ENCODE measurements around the gene EYA2.

EYA2 gene

GRCh38 chr20:47032933-47033578 is 138.4 kb downstream of the EYA2 start:
- no peak for DNase-seq (ENCODE audit: low read depth in 2 of 2, low spot score in 1 of 2)

DNA sequence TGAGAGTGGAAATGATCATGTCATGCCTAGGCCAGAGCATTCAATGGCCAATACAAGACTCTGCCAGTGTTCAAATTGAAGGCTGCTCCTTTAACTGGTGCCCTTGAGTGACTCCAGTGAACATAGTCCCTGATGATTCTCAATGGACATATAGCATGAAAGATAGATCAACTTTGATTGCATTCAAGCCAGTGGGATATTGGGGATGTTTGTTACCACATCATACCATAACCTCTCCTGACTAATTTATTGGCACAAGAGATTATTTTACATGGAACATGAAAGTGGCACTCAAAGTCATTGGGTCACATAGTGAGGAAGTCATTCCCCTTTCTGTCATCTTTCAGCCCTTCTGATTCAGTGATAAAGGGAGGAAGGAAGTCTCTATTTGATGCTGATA is 139.0 kb downstream of the EYA2 start:
- DNase-seq (ENCODE audit: low read depth in 2 of 2, low spot score in 1 of 2): no peak

- DNase-seq (ENCODE audit: low read depth in 2 of 2, low spot score in 1 of 2): no peak
Observed at GRCh38 chr20:47035026-47035590, 140.5 kb downstream of the EYA2 start.

DNA sequence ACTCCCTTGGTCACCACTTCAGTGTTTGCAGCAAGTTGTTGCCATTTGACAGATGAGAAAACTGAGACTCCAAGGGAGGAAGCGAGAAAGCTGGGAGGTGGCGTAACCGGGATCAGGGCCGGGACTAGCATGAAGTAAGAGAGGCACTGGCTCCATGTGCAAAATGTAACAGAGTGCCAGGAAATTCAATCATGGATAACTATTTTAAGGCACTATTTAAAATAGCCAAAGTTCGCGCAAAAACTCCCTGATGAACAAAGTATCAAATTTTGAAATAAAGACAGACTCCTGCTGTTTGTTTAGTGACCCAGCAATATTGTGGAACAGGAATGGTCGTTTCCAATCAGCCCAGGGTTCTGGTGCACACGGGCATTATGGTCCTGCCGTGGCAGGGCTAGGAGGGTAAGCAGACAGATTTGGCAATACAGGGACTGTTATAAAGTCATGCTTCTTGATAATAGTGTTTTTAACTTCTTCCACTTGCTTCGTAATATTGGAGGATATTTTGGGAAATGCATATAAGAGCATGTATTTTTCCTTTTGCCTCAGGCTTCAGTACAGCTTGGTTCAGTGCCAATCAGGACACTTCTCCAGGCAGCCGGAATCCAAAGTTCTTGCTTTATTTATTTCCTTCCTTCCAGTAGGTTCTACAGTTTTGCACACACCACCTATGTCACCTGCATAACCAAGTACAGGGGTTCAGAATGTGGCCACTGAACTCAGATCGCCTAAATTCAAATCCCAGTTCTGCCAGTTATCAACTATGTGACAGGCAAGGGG is 141.6 kb downstream of the EYA2 start:
- DNase-seq (ENCODE audit: low read depth in 2 of 2, low spot score in 1 of 2): no peak

DNA sequence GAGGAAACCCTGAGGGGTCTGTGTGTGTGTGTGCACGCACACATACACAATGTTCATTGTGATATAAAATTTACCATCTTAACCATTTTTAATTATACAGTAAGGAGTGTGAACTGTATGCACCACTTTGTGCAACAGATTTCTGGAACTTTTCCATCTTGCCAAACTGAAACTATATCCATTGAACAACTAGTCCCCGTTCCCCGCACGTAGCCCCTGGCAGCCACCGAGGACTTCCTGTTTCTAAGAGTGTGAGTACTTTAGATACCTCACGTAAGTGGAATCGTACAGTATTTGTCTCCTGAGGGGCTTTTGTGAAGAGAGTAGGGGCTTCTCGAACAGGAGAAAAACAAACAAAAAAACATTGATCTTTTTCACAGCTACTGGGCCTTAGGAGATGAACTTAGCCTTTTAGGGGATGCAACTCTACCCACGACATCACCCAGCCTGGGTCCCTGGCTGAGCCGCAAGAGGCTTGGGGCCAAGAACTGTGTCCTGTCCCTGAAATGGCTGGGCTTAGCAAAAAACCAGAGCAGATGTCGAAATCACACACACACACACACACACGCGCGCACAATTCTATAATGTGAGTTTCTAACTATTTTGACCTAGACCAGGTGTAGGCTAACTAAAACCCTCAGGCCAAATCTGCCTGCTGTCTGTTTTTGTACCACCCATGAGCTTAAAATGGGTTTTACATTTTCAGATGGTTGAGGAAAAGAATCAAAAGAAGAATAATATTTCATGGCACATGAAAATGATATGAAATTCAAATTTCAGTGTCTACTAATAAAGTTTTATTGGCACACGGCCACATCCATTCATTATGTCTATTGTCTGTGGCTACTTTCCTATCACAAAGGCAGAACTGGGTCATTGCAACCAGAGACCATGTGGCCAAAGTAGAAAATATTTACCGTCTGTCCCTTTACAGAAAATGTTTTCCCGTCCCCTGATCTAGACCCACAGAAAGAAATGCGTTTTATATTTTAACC is 144.2 kb downstream of the EYA2 start:
- DNase-seq (ENCODE audit: low read depth in 2 of 2, low spot score in 1 of 2): no peak

DNA sequence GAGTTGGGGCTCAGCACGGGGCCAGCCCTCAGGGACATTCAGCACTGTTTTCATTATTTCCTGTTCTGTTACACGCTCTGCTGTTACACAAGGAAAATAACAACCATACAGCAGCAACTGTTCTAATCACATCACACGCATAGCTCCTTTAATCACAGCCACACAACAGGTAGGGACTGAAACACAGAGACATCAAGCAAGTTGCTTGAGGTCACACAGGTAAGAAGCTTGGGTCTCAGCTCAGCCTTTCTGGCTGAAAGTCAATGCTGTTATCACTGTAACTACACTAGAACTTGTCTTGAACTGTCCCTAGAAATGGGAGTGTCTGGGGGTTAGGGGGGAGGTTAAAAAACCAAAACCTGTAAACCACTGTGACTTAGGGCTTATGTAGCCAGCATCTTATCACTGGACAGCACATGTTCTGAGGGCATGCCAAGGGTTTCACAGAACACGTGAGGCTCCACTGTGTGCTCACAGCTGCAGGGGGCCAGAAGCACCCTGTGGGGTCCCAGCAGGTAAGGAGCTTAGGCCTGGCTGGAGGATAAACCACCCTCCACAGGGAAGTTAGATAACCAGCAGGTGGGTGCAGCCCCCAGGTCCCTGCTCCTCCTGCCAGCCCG is 146.0 kb downstream of the EYA2 start:
- DNase-seq (ENCODE audit: low read depth in 2 of 2, low spot score in 1 of 2): no peak

- DNase-seq (ENCODE audit: low read depth in 2 of 2, low spot score in 1 of 2): no peak
Observed at GRCh38 chr20:47041396-47041899, 146.8 kb downstream of the EYA2 start.

GRCh38 chr20:47042464-47042863 is 147.8 kb downstream of the EYA2 start:
- DNase-seq (ENCODE audit: low read depth in 2 of 2, low spot score in 1 of 2): no peak

DNA sequence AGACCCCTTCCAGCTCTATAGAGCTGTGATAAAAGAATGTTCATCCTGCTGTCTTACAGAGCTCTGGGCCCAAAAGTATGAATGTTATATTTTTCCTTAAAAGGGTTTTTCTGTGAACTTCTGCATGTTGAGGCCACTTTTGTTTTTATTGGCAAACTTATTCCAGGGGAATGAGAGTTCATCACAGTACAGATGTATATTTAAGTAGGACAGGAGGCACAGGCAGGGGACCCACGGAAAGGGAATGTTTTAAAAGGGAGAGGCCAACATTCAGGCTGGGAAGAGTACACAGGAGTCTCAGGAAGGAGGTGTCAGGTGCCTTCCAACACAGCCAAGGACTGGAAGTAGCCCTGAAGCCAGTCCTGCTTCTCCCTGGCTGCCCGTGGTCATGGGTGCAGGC is 148.4 kb downstream of the EYA2 start:
- no peak for DNase-seq (ENCODE audit: low read depth in 2 of 2, low spot score in 1 of 2)

DNA sequence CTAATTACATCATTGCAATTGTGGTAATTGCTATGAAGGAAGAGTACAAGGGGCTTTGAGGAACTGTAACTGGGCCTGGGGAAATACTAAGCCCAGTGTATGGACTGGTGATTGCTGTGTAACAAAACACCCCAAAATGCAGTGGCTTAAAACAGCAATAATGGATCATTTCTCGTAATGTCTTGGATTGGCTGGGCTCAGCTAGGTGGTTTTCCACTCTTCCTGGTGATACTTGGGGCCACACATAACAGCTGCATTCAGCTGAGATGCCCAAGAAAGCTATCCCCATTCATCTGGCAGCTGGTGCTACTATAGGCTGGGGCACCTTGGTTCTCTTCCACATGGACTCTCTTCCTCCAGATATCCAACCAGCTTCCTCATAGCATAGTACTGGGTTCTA is 150.3 kb downstream of the EYA2 start:
- DNase-seq (ENCODE audit: low read depth in 2 of 2, low spot score in 1 of 2): no peak

- DNase-seq (ENCODE audit: low read depth in 2 of 2, low spot score in 1 of 2): no peak
Observed at GRCh38 chr20:47048054-47048453, 153.4 kb downstream of the EYA2 start.

DNA sequence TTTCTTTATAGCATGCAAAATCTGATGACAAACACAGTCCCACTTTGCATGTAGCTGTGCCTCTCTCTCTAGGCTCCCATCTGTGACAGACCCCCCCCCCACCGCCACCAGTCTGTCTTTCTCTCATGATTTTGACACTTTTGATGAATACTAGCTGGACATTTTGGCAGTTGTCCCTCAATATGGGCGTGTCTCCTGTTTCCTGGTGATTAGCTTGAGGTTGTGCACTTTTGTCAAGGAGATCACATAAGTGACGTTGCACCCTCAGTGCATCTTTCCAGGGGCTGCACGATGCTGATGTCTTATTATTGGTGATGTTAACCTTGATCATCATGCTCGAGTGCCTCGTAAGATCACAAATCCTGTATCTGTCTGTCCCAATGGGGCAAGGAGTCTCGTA is 155.1 kb downstream of the EYA2 start:
- DNase-seq (ENCODE audit: low read depth in 2 of 2, low spot score in 1 of 2): no peak

- no peak for DNase-seq (ENCODE audit: low read depth in 2 of 2, low spot score in 1 of 2)
Observed at GRCh38 chr20:47050996-47051395, 156.4 kb downstream of the EYA2 start.

- DNase-seq (ENCODE audit: low read depth in 2 of 2, low spot score in 1 of 2): no peak
Observed at GRCh38 chr20:47051936-47052526, 157.4 kb downstream of the EYA2 start.

GRCh38 chr20:47054506-47054905 is 159.9 kb downstream of the EYA2 start:
- no peak for DNase-seq (ENCODE audit: low read depth in 2 of 2, low spot score in 1 of 2)

DNA sequence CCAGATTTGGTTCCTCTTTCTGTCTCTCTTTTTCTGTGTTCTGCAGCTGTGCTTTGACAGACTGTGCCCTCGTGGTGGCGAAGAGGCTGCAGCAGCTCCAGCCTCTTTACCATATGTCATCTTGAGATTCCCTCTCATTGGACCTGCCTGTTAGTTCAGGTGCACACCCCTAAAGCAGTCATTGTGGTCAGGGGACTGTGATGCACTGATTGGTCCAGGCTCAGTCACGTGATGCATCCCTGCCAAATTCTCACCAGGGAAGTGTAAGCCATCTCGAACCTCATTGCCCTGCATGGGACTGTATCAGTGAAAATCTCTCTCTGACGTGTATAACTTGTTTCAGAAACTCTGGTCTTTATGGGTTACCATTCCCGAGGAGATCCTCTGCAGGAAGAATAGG is 160.3 kb downstream of the EYA2 start:
- no peak for DNase-seq (ENCODE audit: low read depth in 2 of 2, low spot score in 1 of 2)

- no peak for DNase-seq (ENCODE audit: low read depth in 2 of 2, low spot score in 1 of 2)
Observed at GRCh38 chr20:47055699-47056369, 161.2 kb downstream of the EYA2 start.

DNA sequence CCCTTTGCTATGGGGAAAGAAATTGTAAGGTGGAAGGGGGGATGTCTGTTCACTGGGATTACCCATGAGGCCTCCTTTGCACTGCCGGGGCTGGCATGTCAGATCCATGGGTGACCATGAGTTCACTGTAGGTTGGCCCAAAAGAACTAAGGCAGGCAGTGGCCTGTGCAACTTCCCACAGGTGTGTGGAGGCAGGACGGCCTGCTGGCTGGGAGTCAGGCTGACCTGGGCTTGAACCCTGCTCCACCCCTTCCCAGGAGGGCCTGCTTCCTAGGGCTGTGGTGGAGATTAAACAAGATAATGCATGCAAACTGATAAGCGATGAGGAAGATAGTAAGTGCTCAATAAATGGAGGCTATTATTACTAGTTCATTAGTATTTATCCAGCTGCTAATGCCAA is 163.0 kb downstream of the EYA2 start:
- no peak for DNase-seq (ENCODE audit: low read depth in 2 of 2, low spot score in 1 of 2)

DNA sequence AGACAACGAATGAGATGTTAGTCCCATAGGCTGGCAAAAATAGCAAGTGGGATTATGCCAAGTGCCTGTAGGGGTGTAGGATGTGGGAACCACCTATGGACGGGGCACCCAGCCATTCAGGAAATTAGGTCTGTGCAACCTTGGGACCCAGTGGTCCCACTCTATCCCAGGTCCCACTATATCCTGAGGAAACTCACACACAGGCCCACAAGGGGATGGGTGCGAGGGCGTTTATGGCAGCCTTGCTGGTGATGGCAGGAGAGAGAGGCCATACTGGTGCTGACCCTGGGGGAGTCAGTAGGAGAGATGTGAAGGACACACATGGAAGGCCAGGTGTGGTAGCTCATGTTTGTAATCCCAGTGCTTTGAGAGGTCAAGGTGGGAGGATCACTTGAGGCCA is 163.6 kb downstream of the EYA2 start:
- no peak for DNase-seq (ENCODE audit: low read depth in 2 of 2, low spot score in 1 of 2)

- no peak for DNase-seq (ENCODE audit: low read depth in 2 of 2, low spot score in 1 of 2)
Observed at GRCh38 chr20:47059536-47059935, 164.9 kb downstream of the EYA2 start.

All from stimulated activated CD8-positive, alpha-beta memory T cell treated with anti-CD3 and anti-CD28 coated beads, Interleukin-4, amount 100 ng/mL, for 1 hour (primary cell).